ENCODE measurements around the gene KCNC1.

GRCh38 chr11:17724020-17724908, 10.3 kb upstream of the KCNC1 start:
- TF ChIP-seq CTCF (IDR thresholded peaks at IDR 0.05), result no peak
- TF ChIP-seq EP300 (IDR thresholded peaks at IDR 0.05), result no peak
- no peak for TF ChIP-seq POLR2AphosphoS5 (IDR thresholded peaks at IDR 0.05)
- no peak for TF ChIP-seq POLR2A (IDR thresholded peaks at IDR 0.05)
